ENCODE measurements around the gene ZNF668. TPM values are rescaled to one million over a fixed set of nuclear protein-coding genes. Genes with fewer than 3 reads are reported as not detected.

Gene ZNF668
- total RNA-seq, 4 donors from 2014 or later, result 8.6 to 22.5 (median 12.6) TPM

Other genes with a start within 250 kb of the ZNF668 start
- 10 to 100 TPM; 39.2 to 48.7 (median 42.0) TPM for gene BCL7C, start 180.2 kb downstream of the ZNF668 start, total RNA-seq
- 10 to 100 TPM in 1 of 4 donors, 1 to 10 TPM in 3; 5.1 to 14.6 (median 6.2) TPM for gene CTF1, start 177.6 kb downstream of the ZNF668 start, total RNA-seq
- gene FBXL19, start 150.7 kb downstream of the ZNF668 start, total RNA-seq, result 10 to 100 TPM in 3 of 4 donors, 1 to 10 TPM in 1; 10.0 to 23.5 (median 11.9) TPM
- gene ORAI3, start 125.2 kb downstream of the ZNF668 start, total RNA-seq, result 10 to 100 TPM; 23.7 to 51.5 (median 40.0) TPM
- gene SETD1A, start 116.5 kb downstream of the ZNF668 start, total RNA-seq, result 10 to 100 TPM in 2 of 4 donors, 1 to 10 TPM in 2; 5.5 to 12.9 (median 10.1) TPM
- 10 to 100 TPM; 10.1 to 26.2 (median 16.0) TPM for gene HSD3B7, start 89.0 kb downstream of the ZNF668 start, total RNA-seq
- 1 to 10 TPM in 2 of 4 donors, under 1 TPM in 1, not detected in 1; 0.54 to 3.3 (median 1.9) TPM for gene STX1B, start 63.6 kb downstream of the ZNF668 start, total RNA-seq
- gene STX4, start 40.7 kb downstream of the ZNF668 start, total RNA-seq, result 10 to 100 TPM; 32.2 to 40.6 (median 37.2) TPM
- 10 to 100 TPM; 10.9 to 16.9 (median 13.6) TPM for gene ZNF646, start 182 bp upstream of the ZNF668 start, total RNA-seq
- 1 to 10 TPM in 3 of 4 donors, under 1 TPM in 1; 0.25 to 4.4 (median 2.6) TPM for gene PRSS53, start 14.7 kb upstream of the ZNF668 start, total RNA-seq
- 100 to 1,000 TPM in 3 of 4 donors, 10 to 100 TPM in 1; 93.6 to 119 (median 107) TPM for gene VKORC1, start 20.6 kb upstream of the ZNF668 start, total RNA-seq
- 10 to 100 TPM; 26.5 to 70.2 (median 39.8) TPM for gene BCKDK, start 34.1 kb upstream of the ZNF668 start, total RNA-seq
- 10 to 100 TPM; 65.6 to 81.4 (median 72.3) TPM for gene KAT8, start 43.4 kb upstream of the ZNF668 start, total RNA-seq
- 1 to 10 TPM in 1 of 4 donors, not detected in 3; 4.1 TPM for gene PRSS8, start 61.5 kb upstream of the ZNF668 start, total RNA-seq
- gene PRSS36, start 75.8 kb upstream of the ZNF668 start, total RNA-seq, result 10 to 100 TPM in 1 of 4 donors, 1 to 10 TPM in 2, under 1 TPM in 1; 0.17 to 15.3 (median 3.7) TPM
- gene FUS, start 105.9 kb upstream of the ZNF668 start, total RNA-seq, result 10 to 100 TPM; 12.5 to 69.9 (median 40.0) TPM
- gene PYCARD, start 128.5 kb upstream of the ZNF668 start, total RNA-seq, result 10 to 100 TPM in 2 of 4 donors, 1 to 10 TPM in 2; 3.9 to 21.8 (median 11.3) TPM
- under 1 TPM in 2 of 4 donors, not detected in 2; under 0.01 to 0.08 TPM for gene TRIM72, start 139.9 kb upstream of the ZNF668 start, total RNA-seq
- under 1 TPM in 1 of 4 donors, not detected in 3; 0.93 TPM for gene PYDC1, start 142.9 kb upstream of the ZNF668 start, total RNA-seq
- gene ITGAM, start 185.7 kb upstream of the ZNF668 start, total RNA-seq, result 10 to 100 TPM in 2 of 4 donors, 1 to 10 TPM in 2; 5.4 to 21.4 (median 12.7) TPM